H9 (cell line): ENCODE measurements around the gene LIPC. TPM values are rescaled to one million over a fixed set of nuclear protein-coding genes. Genes with fewer than 3 reads are reported as not detected.

ENCODE experiments used
- DNase-seq: peaks from one replicate; pipeline ENCODE4 v3.0.0-alpha.2; 2017
- H2AFZ ChIP-seq: one replicate; pipeline ENCODE4 v1.6.1; 2013; ENCODE audit warnings: mild to moderate bottlenecking, low read length, control low read depth, moderate library complexity
- H2AK5ac ChIP-seq: 2 replicates; pipeline ENCODE4 v1.6.1; 2013; ENCODE audit warnings: low read length, control low read depth, mixed read lengths; ENCODE audit not compliant: insufficient read length
- H2BK120ac ChIP-seq: one replicate; pipeline ENCODE4 v1.6.1; 2013; ENCODE audit warnings: low read depth, mild to moderate bottlenecking, low read length, control low read depth, inconsistent platforms; ENCODE audit not compliant: poor library complexity, severe bottlenecking
- H2BK12ac ChIP-seq: 2 replicates; pipeline ENCODE4 v1.6.1; 2013; ENCODE audit warnings: low read length, control low read depth, mixed read lengths, low read depth; ENCODE audit not compliant: insufficient read length
- H2BK15ac ChIP-seq: 2 replicates; pipeline ENCODE4 v1.6.1; 2013; ENCODE audit warnings: low read depth, low read length, control low read depth
- H2BK20ac ChIP-seq: one replicate; pipeline ENCODE4 v1.6.1; 2013; ENCODE audit warnings: low read depth, mild to moderate bottlenecking, low read length, control low read depth, inconsistent platforms; ENCODE audit not compliant: poor library complexity, severe bottlenecking
- H2BK5ac ChIP-seq: 2 replicates; pipeline ENCODE4 v1.6.1; 2013; ENCODE audit warnings: low read length, control low read depth, mixed read lengths; ENCODE audit not compliant: insufficient read length
- H3K14ac ChIP-seq: 2 replicates; pipeline ENCODE4 v1.6.1; 2013; ENCODE audit warnings: low read length, control low read depth; ENCODE audit not compliant: insufficient read depth
- H3K18ac ChIP-seq: 2 replicates; pipeline ENCODE4 v1.6.1; 2013; ENCODE audit warnings: low read depth, mild to moderate bottlenecking, mixed read lengths, low read length, control low read depth; ENCODE audit not compliant: insufficient read length
- H3K23ac ChIP-seq: 2 replicates; pipeline ENCODE4 v1.6.1; 2013; ENCODE audit warnings: low read length, control low read depth, mixed read lengths, low read depth; ENCODE audit not compliant: insufficient read length
- H3K23me2 ChIP-seq: 2 replicates; pipeline ENCODE4 v1.6.1; 2013; ENCODE audit warnings: low read depth, mild to moderate bottlenecking, mixed read lengths, low read length, control low read depth; ENCODE audit not compliant: insufficient read length, poor library complexity, severe bottlenecking
- H3K27ac ChIP-seq: 2 replicates; pipeline ENCODE4 v1.5.1; 2013; ENCODE audit warnings: low read length, control low read depth, mixed read lengths, low read depth; ENCODE audit not compliant: insufficient read length
- H3K27me3 ChIP-seq: 2 replicates; pipeline ENCODE4 v1.6.1; 2013; ENCODE audit warnings: low read length, control low read depth, inconsistent platforms; ENCODE audit not compliant: insufficient read depth
- H3K4ac ChIP-seq: 2 replicates; pipeline ENCODE4 v1.6.1; 2013; ENCODE audit warnings: low read depth, mild to moderate bottlenecking, control low read depth, inconsistent platforms, low read length, moderate library complexity
- H3K4me1 ChIP-seq: 2 replicates; pipeline ENCODE4 v1.6.1; 2013; ENCODE audit warnings: low read length, control low read depth, inconsistent platforms; ENCODE audit not compliant: insufficient read depth
- H3K4me2 ChIP-seq: 2 replicates; pipeline ENCODE4 v1.6.1; 2013; ENCODE audit warnings: low read length, control low read depth, mixed read lengths; ENCODE audit not compliant: insufficient read length, insufficient read depth
- H3K56ac ChIP-seq: 2 replicates; pipeline ENCODE4 v1.6.1; 2013; ENCODE audit warnings: low read depth, mild to moderate bottlenecking, mixed read lengths, low read length, control low read depth; ENCODE audit not compliant: insufficient read length
- H3K79me1 ChIP-seq: 2 replicates; pipeline ENCODE4 v1.6.1; 2013; ENCODE audit warnings: low read depth, mild to moderate bottlenecking, moderate library complexity, low read length, control low read depth, inconsistent platforms; ENCODE audit not compliant: insufficient read depth, poor library complexity, severe bottlenecking
- H3K79me2 ChIP-seq: 2 replicates; pipeline ENCODE4 v1.6.1; 2013; ENCODE audit warnings: low read length, control low read depth, inconsistent platforms; ENCODE audit not compliant: insufficient read depth
- H3K9ac ChIP-seq: 2 replicates; pipeline ENCODE4 v1.6.1; 2013; ENCODE audit warnings: low read length, control low read depth, mixed read lengths; ENCODE audit not compliant: insufficient read length; ENCODE audit errors: extremely low read depth
- H3K9me3 ChIP-seq: one replicate; pipeline ENCODE4 v1.6.1; 2013; ENCODE audit warnings: low read depth, low read length, inconsistent platforms; ENCODE audit not compliant: control insufficient read depth
- H3T11ph ChIP-seq: one replicate; pipeline ENCODE4 v1.6.1; 2013; ENCODE audit warnings: mild to moderate bottlenecking, low read length, control low read depth, inconsistent platforms
- H4K20me1 ChIP-seq: one replicate; pipeline ENCODE4 v1.6.1; 2013; ENCODE audit not compliant: control insufficient read depth, insufficient read length, insufficient read depth
- H4K5ac ChIP-seq: 2 replicates; pipeline ENCODE4 v1.6.1; 2013; ENCODE audit warnings: low read depth, mild to moderate bottlenecking, mixed read lengths, low read length, control low read depth; ENCODE audit not compliant: insufficient read length
- H4K8ac ChIP-seq: replicated peaks from 2 replicates; pipeline ENCODE4 v1.6.1; 2013; ENCODE audit warnings: low read length, control low read depth, mixed read lengths, low read depth; ENCODE audit not compliant: insufficient read length
- H4K91ac ChIP-seq: 2 replicates; pipeline ENCODE4 v1.6.1; 2013; ENCODE audit warnings: low read depth, mild to moderate bottlenecking, moderate library complexity, mixed read lengths, low read length, control low read depth; ENCODE audit not compliant: insufficient read length
- H3K27ac Mint-ChIP-seq, 3 experiments: 2 replicates in 2 of 3; 3 replicates in 1 of 3; pipeline ENCODE4 v1.8.0; 2020 to 2021; ENCODE audit warnings: mixed read lengths in 3 of 3, mild to moderate bottlenecking in 1 of 3, moderate library complexity in 1 of 3
- H3K27me3 Mint-ChIP-seq: 2 replicates; pipeline ENCODE4 v1.8.0; 2021; ENCODE audit warnings: low read depth, mild to moderate bottlenecking, moderate library complexity, mixed read lengths
- H3K36me3 Mint-ChIP-seq, 3 experiments: 2 replicates in 2 of 3; 3 replicates in 1 of 3; pipeline ENCODE4 v1.8.0; 2020 to 2021; ENCODE audit warnings: low read depth in 3 of 3, mixed read lengths in 3 of 3; ENCODE audit not compliant: insufficient read depth in 1 of 3
- H3K4me1 Mint-ChIP-seq, 2 experiments: 2 replicates each; pipeline ENCODE4 v1.8.0; 2020; ENCODE audit warnings: mixed read lengths in 2 of 2
- H3K4me3 Mint-ChIP-seq, 2 experiments: 2 replicates in 1 of 2; 3 replicates in 1 of 2; pipeline ENCODE4 v1.8.0; 2020 to 2021; ENCODE audit warnings: mild to moderate bottlenecking in 2 of 2, mixed read lengths in 2 of 2, moderate library complexity in 1 of 2
- H3K9me3 Mint-ChIP-seq, 2 experiments: 2 replicates in 1 of 2; 3 replicates in 1 of 2; pipeline ENCODE4 v1.8.0; 2020; ENCODE audit warnings: mild to moderate bottlenecking in 2 of 2, mixed read lengths in 2 of 2, moderate library complexity in 1 of 2
- WGBS: extraction: QIAGEN DNeasy Blood & Tissue Kit; methylation state at CpG from one replicate; pipeline ENCODE4 v1.1.7; 2013; ENCODE audit warnings: missing lambda C conversion rate, low lambda C conversion rate, mixed read lengths; ENCODE audit not compliant: insufficient read length; ENCODE audit errors: extremely low coverage; 5-methylcytosine and 5-hydroxymethylcytosine counted together
- total RNA-seq: library from RNA; stranded (reverse); gene quantifications from 2 replicates; pipeline ENCODE4 v1.2.1, GENCODE V29; 2021
- TF ChIP-seq, protein P1 (sequence below): fragments of 200-600 bp; sonication (generic); conservative IDR thresholded peaks from 3 replicates; pipeline ENCODE4 v1.8.0; 2021; ENCODE audit warnings: antibody characterized with exemption, mild to moderate bottlenecking

Gene LIPC
- total RNA-seq, 1 experiment from 2014 or later = not detected

DNA sequence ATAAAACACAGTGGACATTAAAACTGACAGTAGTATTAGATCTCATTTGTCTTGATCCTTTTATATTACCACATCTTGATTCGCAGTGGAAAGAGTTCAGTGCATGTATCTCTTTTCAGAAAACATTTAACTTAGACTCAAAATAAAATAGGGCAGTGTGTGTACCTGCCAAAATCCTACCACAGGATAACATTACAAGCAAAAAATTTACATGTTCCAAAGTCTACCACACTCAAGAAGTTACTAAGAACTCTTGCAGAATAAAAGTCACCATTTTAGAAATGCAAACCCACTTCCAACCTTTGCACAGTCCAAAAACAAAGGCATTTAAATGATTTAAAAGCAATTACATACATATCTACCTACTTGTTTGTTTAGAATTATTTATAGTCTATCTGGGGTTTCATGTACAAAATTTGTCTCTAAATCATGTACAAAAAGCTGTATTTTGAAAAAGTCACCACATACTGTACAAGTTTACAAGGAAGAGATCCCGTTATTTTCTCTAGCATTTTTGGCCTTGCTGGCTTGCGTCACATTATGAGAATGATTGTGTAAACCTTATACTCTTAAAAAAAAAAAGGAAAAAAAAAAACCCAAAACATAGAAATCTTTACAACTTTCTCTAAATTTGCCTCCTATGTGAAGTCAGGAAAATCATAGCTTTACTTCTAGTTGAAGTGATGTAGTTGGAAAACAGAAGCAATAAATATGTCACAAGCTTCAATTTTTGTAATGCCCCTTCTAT lies 163.9 kb downstream of the LIPC start:
- no peak overlapping the region for H2AK5ac ChIP-seq
- Mint-ChIP-seq H3K27ac (no peak overlapping the region), H3K4me1 (peaks cover 11 to 14% of the 10 kb centered on the region in 2 experiments), H3K9me3 (no peaks in the 10 kb centered on the region; a peak in 1 of 5 replicates), H3K36me3 (peaks cover 2 to 18% (median 15%) of the 10 kb centered on the region in 3 experiments; a peak in 5 of 7 replicates), H3K4me3 (no peak overlapping the region), H3K27me3 (no peaks in the 10 kb centered on the region)
- H3K23ac ChIP-seq = no peak overlapping the region
- no peak overlapping the region for H3K9ac ChIP-seq
- H4K5ac ChIP-seq = no peak overlapping the region
- H3K9me3 ChIP-seq = no peaks in the 10 kb centered on the region
- H2BK12ac ChIP-seq = no peak overlapping the region
- H3T11ph ChIP-seq = no peak overlapping the region
- H3K4me2 ChIP-seq = no peak overlapping the region
- H4K20me1 ChIP-seq = no peaks in the 10 kb centered on the region
- H3K79me2 ChIP-seq = no peaks in the 10 kb centered on the region
- H2BK120ac ChIP-seq = no peak overlapping the region
- H3K27ac ChIP-seq = no peak overlapping the region
- no peaks in the 10 kb centered on the region for H3K4me1 ChIP-seq
- no peaks in the 10 kb centered on the region for H3K23me2 ChIP-seq
- no CpG with 5 or more reads among the region's 3 CpGs for WGBS
- no peaks in the 10 kb centered on the region for H3K27me3 ChIP-seq
- no peaks in the 10 kb centered on the region for H3K79me1 ChIP-seq
- H3K4ac ChIP-seq = no peak overlapping the region
- no peak overlapping the region for H3K56ac ChIP-seq
- no peak overlapping the region for H3K14ac ChIP-seq
- DNase-seq = no peak
- H2BK20ac ChIP-seq = no peak overlapping the region
- H3K18ac ChIP-seq = no peak overlapping the region
- H4K91ac ChIP-seq = no peak overlapping the region
- TF ChIP-seq, protein P1, sequence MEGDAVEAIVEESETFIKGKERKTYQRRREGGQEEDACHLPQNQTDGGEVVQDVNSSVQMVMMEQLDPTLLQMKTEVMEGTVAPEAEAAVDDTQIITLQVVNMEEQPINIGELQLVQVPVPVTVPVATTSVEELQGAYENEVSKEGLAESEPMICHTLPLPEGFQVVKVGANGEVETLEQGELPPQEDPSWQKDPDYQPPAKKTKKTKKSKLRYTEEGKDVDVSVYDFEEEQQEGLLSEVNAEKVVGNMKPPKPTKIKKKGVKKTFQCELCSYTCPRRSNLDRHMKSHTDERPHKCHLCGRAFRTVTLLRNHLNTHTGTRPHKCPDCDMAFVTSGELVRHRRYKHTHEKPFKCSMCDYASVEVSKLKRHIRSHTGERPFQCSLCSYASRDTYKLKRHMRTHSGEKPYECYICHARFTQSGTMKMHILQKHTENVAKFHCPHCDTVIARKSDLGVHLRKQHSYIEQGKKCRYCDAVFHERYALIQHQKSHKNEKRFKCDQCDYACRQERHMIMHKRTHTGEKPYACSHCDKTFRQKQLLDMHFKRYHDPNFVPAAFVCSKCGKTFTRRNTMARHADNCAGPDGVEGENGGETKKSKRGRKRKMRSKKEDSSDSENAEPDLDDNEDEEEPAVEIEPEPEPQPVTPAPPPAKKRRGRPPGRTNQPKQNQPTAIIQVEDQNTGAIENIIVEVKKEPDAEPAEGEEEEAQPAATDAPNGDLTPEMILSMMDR = no peak
- H2BK5ac ChIP-seq = no peak overlapping the region
- H2BK15ac ChIP-seq = no peak overlapping the region
- no peak overlapping the region for H2AFZ ChIP-seq
- no peak overlapping the region for H4K8ac ChIP-seq
